Spleen (tissue), 7 donors: ENCODE measurements around the gene HLA-DPA1.

ENCODE experiments used
- CTCF ChIP-seq, 11 experiments: fragments of 200-600 bp in 7 of 11; fragments of 450-650 bp in 4 of 11; sonication (generic) in 4 of 11; IDR thresholded peaks in 8 of 11; conservative IDR thresholded peaks in 3 of 11; 1 replicate in 7 of 11; 2 replicates in 4 of 11; pipeline versions ENCODE4 v1.4.0 to v1.8.0; 2016 to 2021; ENCODE audit warnings: antibody characterized with exemption in 11 of 11, inconsistent platforms in 4 of 11, mild to moderate bottlenecking in 1 of 11
- POLR2A ChIP-seq, 3 donors: fragments of 450-650 bp; IDR thresholded peaks; one replicate each; pipeline ENCODE4 v1.5.1; 2017; ENCODE audit warnings: antibody characterized with exemption in 3 of 3, mild to moderate bottlenecking in 1 of 3
- POLR2AphosphoS5 ChIP-seq, 3 donors: sonication (generic); formaldehyde crosslinking; IDR thresholded peaks; one replicate each; pipeline ENCODE4 v1.5.1; 2017; ENCODE audit warnings: antibody characterized with exemption in 3 of 3
- donor health status: DM: no; HTN: no; CAD: no; lungs with moderate emphysema.
- donor health status: DM: no; HTN: no; CAD: no.
- donor health status: DM: no; HTN: no; CAD: no.

DNA sequence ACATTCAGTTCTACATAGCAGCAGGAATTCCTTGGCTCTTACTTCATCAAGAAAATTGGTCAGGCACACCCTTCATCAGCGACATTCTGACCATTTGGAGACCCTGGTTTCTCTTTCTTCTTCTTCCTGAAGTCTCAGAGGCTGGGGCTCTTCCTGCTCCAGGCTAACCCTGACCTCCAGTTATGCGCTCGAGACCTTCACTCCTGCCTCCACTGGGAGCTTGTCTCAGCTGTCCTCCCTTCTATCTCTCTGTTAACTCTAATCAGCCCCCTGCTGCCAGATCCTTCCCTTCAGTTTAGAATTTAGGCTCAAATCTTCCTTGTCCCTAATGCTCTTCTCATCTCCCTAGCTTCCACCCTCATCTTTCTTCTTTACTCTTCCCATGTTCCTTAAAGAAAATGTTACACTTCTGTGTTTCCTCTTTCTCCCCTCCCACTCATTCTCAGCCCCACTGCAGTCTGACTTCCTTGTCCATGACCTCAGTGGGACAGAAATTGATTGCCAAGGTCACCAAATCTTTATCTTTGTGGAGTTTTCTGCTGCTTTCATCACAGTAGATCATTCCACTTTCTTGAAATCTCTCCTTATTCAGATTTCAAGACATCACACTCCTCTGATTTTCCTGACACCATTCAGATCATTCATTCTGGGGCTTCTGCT, 55.6 kb downstream of the HLA-DPA1 start:
- no peak for TF ChIP-seq CTCF (IDR thresholded peaks at IDR 0.05 in 8 of 11, conservative IDR thresholded peaks at IDR 0.05 in 3 of 11)
- TF ChIP-seq POLR2A (IDR thresholded peaks at IDR 0.05): no peak
- no peak for TF ChIP-seq POLR2AphosphoS5 (IDR thresholded peaks at IDR 0.05)
